OCI-M2 (cell line): ENCODE data around the gene GMDS.
"Not testable (repeated sequence)": the region's sequence is repeated elsewhere in the genome, so short reads cannot be mapped to it uniquely, and the experiment has no call there.

Experiments
- DNase-seq: peaks from one replicate; lab custom pipeline; 2025; ENCODE audit not compliant: unreplicated experiment; lab: John Stamatoyannopoulos, UW

Gene GMDS

GRCh38 chr6:1702580-1703051, 542.8 kb downstream of the GMDS start:
- DNase-seq = no peak

- no peak for DNase-seq
These were observed 543.6 kb downstream of the GMDS start for GRCh38 chr6:1701668-1702353.

GRCh38 chr6:1700278-1700967, 545.0 kb downstream of the GMDS start:
- no peak for DNase-seq

GRCh38 chr6:1698527-1698926, 546.9 kb downstream of the GMDS start:
- no peak for DNase-seq

- no peak for DNase-seq
These were observed 547.6 kb downstream of the GMDS start for GRCh38 chr6:1697688-1698351.

GRCh38 chr6:1696463-1696850, 548.9 kb downstream of the GMDS start:
- DNase-seq = no peak

GRCh38 chr6:1695546-1696462, 549.6 kb downstream of the GMDS start:
- no peak for DNase-seq

- not testable (repeated sequence) for DNase-seq
These were observed 553.6 kb downstream of the GMDS start for GRCh38 chr6:1691828-1692227.

- DNase-seq = not testable (repeated sequence)
These were observed 554.7 kb downstream of the GMDS start for GRCh38 chr6:1690656-1691055.

- no peak for DNase-seq
These were observed 556.3 kb downstream of the GMDS start for GRCh38 chr6:1689141-1689540.

GRCh38 chr6:1688396-1688795, 557.0 kb downstream of the GMDS start:
- DNase-seq = no peak

- DNase-seq = no peak
These were observed 558.0 kb downstream of the GMDS start for GRCh38 chr6:1687402-1687801.

- DNase-seq = no peak
These were observed 559.0 kb downstream of the GMDS start for GRCh38 chr6:1686117-1687098.

- no peak for DNase-seq
These were observed 565.7 kb downstream of the GMDS start for GRCh38 chr6:1679688-1680068.

GRCh38 chr6:1679031-1679687, 566.2 kb downstream of the GMDS start:
- DNase-seq = no peak

- DNase-seq = no peak
These were observed 567.2 kb downstream of the GMDS start for GRCh38 chr6:1678201-1678600.

GRCh38 chr6:1672379-1672778, 573.0 kb downstream of the GMDS start:
- no peak for DNase-seq

- DNase-seq = no peak
These were observed 574.5 kb downstream of the GMDS start for GRCh38 chr6:1670711-1671462.

GRCh38 chr6:1669996-1670395, 575.4 kb downstream of the GMDS start:
- no peak for DNase-seq
